ENCODE measurements around the gene LDLRAD1.

DNA sequence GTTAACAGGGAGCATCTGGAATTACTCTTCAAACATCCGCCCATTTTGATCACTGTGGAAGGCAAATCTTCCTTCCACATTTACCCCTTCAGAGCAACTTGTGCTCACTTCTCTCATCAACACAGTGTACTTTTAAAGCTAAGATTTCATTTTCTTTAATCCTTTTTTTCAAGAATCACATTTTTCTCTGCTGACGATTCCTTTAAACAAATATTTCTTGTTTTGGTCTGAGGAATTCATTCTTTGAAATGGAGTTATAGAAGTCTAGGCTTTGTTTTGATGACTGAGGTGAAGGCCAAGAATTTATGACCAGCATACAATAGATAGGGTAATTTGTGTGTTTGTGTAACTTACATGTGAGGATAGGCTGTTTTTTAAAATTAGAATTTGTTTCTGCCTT is 46.3 kb downstream of the LDLRAD1 start:
- TF ChIP-seq, protein P1, sequence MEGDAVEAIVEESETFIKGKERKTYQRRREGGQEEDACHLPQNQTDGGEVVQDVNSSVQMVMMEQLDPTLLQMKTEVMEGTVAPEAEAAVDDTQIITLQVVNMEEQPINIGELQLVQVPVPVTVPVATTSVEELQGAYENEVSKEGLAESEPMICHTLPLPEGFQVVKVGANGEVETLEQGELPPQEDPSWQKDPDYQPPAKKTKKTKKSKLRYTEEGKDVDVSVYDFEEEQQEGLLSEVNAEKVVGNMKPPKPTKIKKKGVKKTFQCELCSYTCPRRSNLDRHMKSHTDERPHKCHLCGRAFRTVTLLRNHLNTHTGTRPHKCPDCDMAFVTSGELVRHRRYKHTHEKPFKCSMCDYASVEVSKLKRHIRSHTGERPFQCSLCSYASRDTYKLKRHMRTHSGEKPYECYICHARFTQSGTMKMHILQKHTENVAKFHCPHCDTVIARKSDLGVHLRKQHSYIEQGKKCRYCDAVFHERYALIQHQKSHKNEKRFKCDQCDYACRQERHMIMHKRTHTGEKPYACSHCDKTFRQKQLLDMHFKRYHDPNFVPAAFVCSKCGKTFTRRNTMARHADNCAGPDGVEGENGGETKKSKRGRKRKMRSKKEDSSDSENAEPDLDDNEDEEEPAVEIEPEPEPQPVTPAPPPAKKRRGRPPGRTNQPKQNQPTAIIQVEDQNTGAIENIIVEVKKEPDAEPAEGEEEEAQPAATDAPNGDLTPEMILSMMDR (conservative IDR thresholded peaks at IDR 0.05; ENCODE audit: low read depth, low read length): no peak
- no peak for TF ChIP-seq EZH2 (IDR thresholded peaks at IDR 0.05; ENCODE audit: borderline replicate concordance, low read depth, low read length, poor library complexity, severe bottlenecking)

Data from A673 (cell line).